Large intestine (tissue), 3 donors: ENCODE measurements around the gene PPOX. TPM values are rescaled to one million over a fixed set of nuclear protein-coding genes. Genes with fewer than 3 reads are reported as not detected.

Source experiments
- DNase-seq, 2 donors: peaks; one replicate each; pipeline versions ENCODE4 v3.0.0 to v3.0.0-alpha.2; 2013
- H3K27ac ChIP-seq: one replicate; pipeline ENCODE4 v1.5.1; 2013; ENCODE audit warnings: low read length
- H3K27me3 ChIP-seq: 2 replicates; pipeline ENCODE4 v1.6.1; 2013; ENCODE audit warnings: low read length; ENCODE audit not compliant: control insufficient read depth, insufficient read depth
- H3K36me3 ChIP-seq: 2 replicates; pipeline ENCODE4 v1.6.1; 2013; ENCODE audit warnings: low read length; ENCODE audit not compliant: control insufficient read depth, insufficient read depth
- H3K4me1 ChIP-seq: one replicate; pipeline ENCODE4 v1.6.1; 2013; ENCODE audit warnings: low read length; ENCODE audit not compliant: control insufficient read depth, insufficient read depth
- H3K4me3 ChIP-seq: one replicate; pipeline ENCODE4 v1.5.1; 2013; ENCODE audit warnings: low read length
- H3K9me3 ChIP-seq: one replicate; pipeline ENCODE4 v1.6.1; 2013; ENCODE audit warnings: mild to moderate bottlenecking, low read depth, low read length, moderate library complexity; ENCODE audit not compliant: control insufficient read depth
- WGBS: methylation state at CpG from one replicate; pipeline ENCODE4 v1.1.5; 2013; ENCODE audit warnings: low lambda C conversion rate; ENCODE audit not compliant: insufficient coverage; 5-methylcytosine and 5-hydroxymethylcytosine counted together
- polyA plus RNA-seq: library from polyadenylated mRNA; unstranded; fragments of 120-200 nt; gene quantifications from one replicate; pipeline ENCODE4 v1.2.1, GENCODE V29; 2013

Gene PPOX
- polyA plus RNA-seq, 1 donor: 26.2 TPM

DNA sequence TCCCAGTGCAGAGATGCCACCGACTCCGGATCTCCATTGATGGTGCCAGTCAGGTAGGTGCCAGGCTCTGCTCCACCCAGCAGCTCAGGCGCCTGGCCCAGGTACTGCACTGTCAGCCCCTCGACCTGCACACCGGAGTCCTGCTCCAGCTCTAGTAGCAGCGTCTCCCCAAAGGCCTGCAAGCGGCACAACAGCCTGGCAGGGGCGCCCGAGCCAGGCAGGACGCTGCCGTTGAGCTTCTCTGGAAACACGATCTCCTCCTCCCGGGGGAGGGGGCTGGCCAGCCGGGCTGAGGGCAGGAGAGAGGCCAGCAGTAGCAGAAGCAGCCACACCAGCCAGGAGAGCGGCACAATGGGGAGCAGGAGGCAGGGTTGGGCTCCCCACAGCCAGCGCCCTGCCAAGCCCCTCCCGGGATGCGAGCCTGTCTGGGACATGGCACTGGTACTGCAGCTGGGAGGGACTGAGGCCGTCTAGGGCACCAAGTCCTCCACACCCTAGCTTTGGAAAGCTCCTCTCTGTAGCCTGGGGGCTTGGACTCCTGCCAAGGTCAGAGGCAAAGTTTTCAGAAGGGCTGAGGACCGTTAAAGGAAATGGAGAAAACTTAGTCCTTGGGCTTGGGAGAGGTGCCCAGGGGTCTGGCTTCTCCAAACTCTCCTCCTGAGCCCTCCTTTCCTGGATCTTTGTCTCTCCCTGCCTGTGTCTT lies 32.1 kb downstream of the PPOX start:
- H3K4me1 ChIP-seq: peaks cover 17% of the 10 kb centered on the region
- no peak for DNase-seq
- no CpG with 5 or more reads among the region's 20 CpGs for WGBS

DNA sequence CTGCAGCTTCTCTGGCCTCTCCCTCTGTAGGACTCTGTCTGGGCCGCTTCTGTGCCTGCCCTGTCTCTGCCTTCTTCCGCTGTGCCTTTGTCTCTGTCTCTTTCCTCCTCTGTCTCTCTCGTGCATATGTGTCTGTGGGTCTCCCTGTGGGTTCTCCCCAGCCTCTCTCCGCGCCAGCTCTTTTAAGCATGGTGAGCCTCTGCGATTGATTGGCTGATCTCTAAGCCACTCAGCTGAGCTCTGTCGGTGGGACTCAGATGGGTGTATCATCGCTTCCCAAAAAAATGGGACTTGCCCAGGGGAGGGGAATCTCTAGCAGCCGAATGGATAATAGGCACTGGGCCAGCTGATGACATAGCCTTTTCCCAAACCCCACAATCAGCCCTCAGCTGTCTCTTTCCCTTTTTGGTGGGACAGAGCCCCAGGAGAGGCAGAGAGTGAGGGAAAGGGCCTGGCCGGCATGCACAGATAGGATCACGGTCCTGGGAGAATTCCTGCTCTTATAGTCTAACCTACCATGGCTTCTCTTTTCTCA lies 32.7 kb downstream of the PPOX start, which contains the start of gene ADAMTS4:
Gene ADAMTS4 (minus strand): TSS at position 158 of the 535 bp plus-strand sequence. CDS start 427 bp downstream, outside the sequence.
- WGBS: no CpG with 5 or more reads among the region's 11 CpGs
- Histone ChIP-seq H3K9me3 (no peaks in the 10 kb centered on the region), H3K27ac (peak within 1 kb of the TSS; percentile 92)

More for the DNA sequence above, 32.1 kb downstream of the PPOX start:
- Histone ChIP-seq H3K9me3 (no peaks in the 10 kb centered on the region), H3K27ac (no peak overlapping the region), H3K27me3 (no peaks in the 10 kb centered on the region), H3K36me3 (peaks cover under 1% of the 10 kb centered on the region), H3K4me3 (peak overlapping the region; percentile 11)

DNA sequence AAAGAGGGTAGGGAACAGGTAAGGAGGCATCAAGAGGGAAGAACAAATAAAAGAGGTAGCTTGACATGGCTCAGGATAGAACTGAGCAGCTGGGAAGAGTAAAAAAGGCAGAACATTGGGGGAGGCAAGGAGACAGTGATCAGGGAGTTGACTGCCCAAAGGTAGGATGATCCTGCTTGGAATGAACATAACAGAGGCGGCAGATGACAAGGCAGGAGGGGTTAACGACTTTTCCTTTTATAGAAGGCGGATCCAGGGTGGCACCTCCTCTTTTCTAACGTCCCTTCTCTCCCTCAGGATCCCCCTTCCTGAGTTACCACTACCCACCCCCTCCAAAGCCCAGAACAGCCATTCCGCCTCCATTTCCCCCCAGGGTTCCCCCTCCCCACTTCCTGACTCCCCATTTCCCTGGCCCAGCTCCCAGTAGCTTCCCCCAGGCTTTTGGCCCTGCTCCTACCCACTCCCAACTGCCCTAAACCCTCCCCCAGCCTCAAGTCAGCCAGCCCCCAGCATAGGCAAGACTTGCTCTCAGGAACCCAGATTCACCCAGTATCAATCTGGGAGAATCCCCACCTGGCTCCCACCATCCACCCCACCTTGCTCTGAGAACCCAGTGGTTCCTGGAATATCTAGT lies 33.4 kb downstream of the PPOX start:
- peaks cover 19% of the 10 kb centered on the region for H3K4me1 ChIP-seq
- H3K4me3 ChIP-seq: no peak overlapping the region
- H3K9me3 ChIP-seq: no peaks in the 10 kb centered on the region
- DNase-seq: no peak
- H3K27me3 ChIP-seq: no peaks in the 10 kb centered on the region
- H3K36me3 ChIP-seq: peaks cover 11% of the 10 kb centered on the region
- WGBS: 74% methylated on average over 3 of the region's 5 CpGs
- H3K27ac ChIP-seq: peak overlapping the region; percentile 92

More for the DNA sequence above, 32.7 kb downstream of the PPOX start, which contains the start of gene ADAMTS4:
- Histone ChIP-seq H3K4me3 (peak within 1 kb of the TSS; percentile 11), H3K27me3 (no peaks in the 10 kb centered on the region), H3K36me3 (peaks cover 6% of the 10 kb centered on the region), H3K4me1 (peaks cover 19% of the 10 kb centered on the region)
- DNase-seq: peak in 1 of 2 donors; percentile 58

DNA sequence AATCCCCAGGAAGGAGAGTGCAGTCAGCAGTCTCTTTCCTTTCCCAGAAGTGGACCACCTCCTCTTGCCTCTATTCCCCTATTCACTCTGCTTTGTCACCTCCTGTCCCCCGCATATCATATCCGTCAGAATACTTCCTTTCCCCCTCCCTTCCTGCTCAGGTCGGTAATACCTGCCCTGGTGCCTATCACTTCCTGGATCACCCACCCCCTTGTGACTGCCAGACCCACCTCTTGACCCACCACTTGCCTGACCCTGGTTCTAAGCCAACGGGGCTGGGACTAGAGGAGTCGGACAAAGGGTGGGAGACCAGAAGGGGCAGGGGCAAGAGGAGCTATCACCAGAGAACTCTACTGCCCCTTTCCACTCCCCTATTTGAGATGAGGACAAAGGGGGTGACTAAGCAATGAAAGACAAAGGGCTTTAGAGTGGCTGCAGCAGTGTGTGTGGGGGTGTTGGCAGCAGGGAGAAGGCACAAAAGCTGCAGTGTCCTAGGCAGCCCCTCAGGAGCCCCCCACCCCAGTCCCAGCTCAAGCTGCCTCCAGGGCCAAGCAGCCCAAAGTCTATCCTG lies 34.3 kb downstream of the PPOX start:
- no peak for DNase-seq
- Histone ChIP-seq H3K4me3 (no peak overlapping the region), H3K9me3 (no peaks in the 10 kb centered on the region), H3K27ac (peak overlapping the region; percentile 92), H3K36me3 (peaks cover 11% of the 10 kb centered on the region), H3K4me1 (peaks cover 19% of the 10 kb centered on the region), H3K27me3 (no peaks in the 10 kb centered on the region)
- WGBS: 100% methylated on average over 3 of the region's 5 CpGs

DNA sequence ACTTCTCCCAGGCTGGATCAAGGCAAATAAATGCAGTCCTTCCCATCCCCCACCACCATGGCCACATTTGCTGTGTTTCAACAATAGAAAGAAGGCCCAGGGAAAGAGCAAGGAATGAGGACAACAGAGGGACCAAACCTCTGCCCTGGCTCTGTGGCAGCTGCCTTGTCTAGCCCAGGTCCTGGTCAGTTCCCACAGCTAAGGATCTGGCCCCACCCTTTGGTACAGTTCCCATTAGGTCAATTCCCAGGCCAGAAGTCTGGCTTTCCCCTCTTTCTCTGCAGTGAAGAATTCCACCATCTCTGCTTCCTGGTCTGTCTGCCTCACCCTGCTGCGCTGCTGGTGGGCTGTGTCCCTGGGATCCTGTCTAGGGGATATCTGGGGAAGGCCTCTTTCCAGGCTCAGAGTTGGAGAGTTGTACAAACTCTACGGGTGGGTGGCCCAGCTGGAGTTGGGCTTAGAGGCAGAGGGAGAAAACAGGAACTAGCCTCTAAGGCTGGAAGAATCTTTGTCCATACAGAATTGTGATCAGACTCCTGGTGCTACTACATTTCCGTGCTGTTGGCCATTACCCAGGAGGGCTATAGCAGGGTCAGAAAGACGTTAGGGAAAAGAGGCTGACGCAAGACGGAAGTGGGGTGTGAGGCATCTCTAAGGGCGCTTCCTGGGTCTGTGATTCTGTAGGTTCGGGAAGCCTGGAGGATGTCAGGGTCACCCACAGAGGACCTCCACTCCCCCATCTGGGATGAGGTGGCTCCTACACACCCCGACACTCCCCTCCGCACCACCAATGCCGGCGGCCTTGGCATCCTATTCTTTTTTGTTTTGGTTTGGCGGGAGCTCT lies 35.0 kb downstream of the PPOX start:
- peaks cover 15% of the 10 kb centered on the region for H3K36me3 ChIP-seq
- no peaks in the 10 kb centered on the region for H3K9me3 ChIP-seq
- H3K27me3 ChIP-seq: no peaks in the 10 kb centered on the region
- H3K4me3 ChIP-seq: peak overlapping the region; percentile 74
- WGBS: no CpG with 5 or more reads among the region's 13 CpGs
- H3K4me1 ChIP-seq: peaks cover 19% of the 10 kb centered on the region
- DNase-seq: no peak
- H3K27ac ChIP-seq: peak overlapping the region; percentile 92

DNA sequence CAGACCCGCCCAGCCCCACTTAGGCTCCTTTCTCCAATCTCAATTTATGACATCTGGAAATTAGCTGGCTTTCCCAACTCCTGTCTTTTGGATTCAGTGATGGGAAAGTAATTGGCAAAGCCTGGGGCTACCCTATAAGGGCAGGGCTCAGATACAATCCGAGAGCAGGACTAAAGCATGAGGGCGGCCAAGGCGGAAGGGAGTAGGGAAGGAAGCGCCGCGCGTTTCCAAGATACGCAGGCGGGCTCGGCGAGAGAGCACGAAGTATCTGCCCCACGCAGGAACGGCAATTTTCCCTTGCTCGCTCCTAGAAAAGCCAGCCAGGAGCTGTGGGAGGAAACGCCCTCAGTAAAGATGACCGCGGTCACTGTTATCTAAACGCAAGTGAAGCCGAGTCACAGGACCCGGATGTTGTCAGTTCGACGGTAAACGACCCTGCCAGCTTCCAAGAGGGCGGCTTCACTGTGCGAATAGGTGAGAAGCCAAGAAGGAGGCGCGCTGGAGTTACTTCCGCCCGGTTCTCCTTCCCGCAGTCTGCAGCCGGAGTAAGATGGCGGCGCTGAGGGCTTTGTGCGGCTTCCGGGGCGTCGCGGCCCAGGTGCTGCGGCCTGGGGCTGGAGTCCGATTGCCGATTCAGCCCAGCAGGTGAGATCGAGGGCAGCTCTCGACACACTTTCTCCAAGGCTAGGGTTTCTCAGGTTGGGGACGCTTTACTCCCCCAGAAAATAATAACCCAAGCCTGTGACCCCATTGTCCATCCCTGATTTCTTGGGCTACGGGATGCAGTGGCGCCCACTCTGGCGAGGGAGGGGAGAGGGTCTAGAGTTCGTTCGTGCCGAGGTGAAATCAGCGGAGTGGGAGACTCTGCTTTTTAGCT lies 35.8 kb downstream of the PPOX start, which contains the start of gene NDUFS2:
Gene NDUFS2 (plus strand): TSS at position 532 of the 877 bp plus-strand sequence. CDS start 19 bp downstream, at position 551.
- no CpG with 5 or more reads among the region's 53 CpGs for WGBS
- DNase-seq: peak; percentile 99
- H3K4me3 ChIP-seq: peak within 1 kb of the TSS; percentile 74
- H3K36me3 ChIP-seq: peaks cover 24% of the 10 kb centered on the region
- H3K27ac ChIP-seq: peak within 1 kb of the TSS; percentile 92
- H3K4me1 ChIP-seq: peaks cover 19% of the 10 kb centered on the region
- H3K9me3 ChIP-seq: no peaks in the 10 kb centered on the region
- H3K27me3 ChIP-seq: no peaks in the 10 kb centered on the region

DNA sequence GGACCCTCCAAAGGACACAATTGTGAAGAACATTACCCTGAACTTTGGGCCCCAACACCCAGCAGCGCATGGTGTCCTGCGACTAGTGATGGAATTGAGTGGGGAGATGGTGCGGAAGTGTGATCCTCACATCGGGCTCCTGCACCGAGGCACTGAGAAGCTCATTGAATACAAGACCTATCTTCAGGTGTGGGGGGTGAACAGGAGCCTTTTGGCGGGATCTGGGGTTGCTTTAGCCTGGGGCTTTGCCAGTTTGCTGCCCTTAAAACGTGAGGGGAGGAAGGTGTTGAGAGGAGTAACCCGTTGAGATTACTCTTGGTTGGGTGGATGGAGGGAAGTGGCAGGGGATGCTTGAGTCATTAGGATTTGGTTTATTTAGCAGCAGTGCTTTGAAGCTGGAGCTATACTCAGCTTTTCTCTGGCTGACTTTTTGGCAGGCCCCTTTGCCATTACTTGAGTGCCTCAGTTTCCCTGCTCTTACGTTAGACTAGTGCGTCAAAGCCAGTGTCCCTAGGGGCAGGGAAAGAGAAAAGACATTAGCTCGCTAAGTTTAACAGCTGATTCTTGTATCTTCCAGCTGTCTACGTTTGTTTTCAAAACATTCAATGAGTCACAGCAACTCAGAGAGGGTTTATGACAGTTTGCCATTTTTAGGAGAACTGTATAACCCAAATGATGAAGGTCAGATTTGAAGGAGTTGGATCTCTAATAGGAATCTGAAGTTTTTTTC lies 40.4 kb downstream of the PPOX start:
- Histone ChIP-seq H3K27me3 (no peaks in the 10 kb centered on the region), H3K4me3 (no peak overlapping the region), H3K36me3 (peaks cover 60% of the 10 kb centered on the region), H3K9me3 (no peaks in the 10 kb centered on the region), H3K27ac (no peak overlapping the region), H3K4me1 (peaks cover 10% of the 10 kb centered on the region)
- no peak for DNase-seq
- WGBS: no CpG with 5 or more reads among the region's 12 CpGs

DNA sequence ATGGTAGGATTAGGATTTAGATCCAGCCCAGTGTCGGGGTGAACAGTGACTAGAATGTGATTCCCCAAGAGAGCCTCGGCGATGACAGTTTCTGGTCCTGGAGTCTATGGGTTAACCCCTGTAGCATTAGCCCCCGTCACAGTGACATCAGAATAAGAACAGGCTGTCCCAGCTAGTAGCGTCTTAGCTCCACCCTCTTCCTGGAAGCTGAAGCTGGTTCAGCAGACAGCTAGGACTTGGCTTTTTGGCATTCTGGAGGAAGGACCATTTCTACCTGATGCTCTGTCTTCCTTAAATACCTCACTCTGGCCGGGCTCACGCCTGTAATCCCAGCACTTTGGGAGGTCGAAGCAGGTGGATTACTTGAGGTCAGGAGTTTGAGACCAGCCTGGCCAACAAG lies 40.9 kb downstream of the PPOX start:
- Histone ChIP-seq H3K4me3 (no peak overlapping the region), H3K27ac (no peak overlapping the region), H3K36me3 (peaks cover 66% of the 10 kb centered on the region), H3K9me3 (no peaks in the 10 kb centered on the region), H3K4me1 (peaks cover 7% of the 10 kb centered on the region), H3K27me3 (no peaks in the 10 kb centered on the region)
- no peak for DNase-seq
- WGBS: no CpG with 5 or more reads among the region's 8 CpGs
